ENCODE measurements around the gene TUBGCP6. TPM values are rescaled to one million over a fixed set of nuclear protein-coding genes. Genes with fewer than 3 reads are reported as not detected.

TUBGCP6 gene
- total and polyA plus RNA-seq, 2 donors (not counting 3 experiments of a cell fraction or from before 2014, with no cell fraction given), result 33.1 to 45.3 TPM

GRCh38 chr22:50255607-50256006 lies 10.8 kb upstream of the TUBGCP6 start:
- dilution Hi-C loops (cut with MboI; ENCODE audit: extremely low pct_ligation_motif_present, low sequenced_read_pairs), result no loop called here
- Histone ChIP-seq H2AFZ (ENCODE audit: low read depth, low read length) (no peak overlapping the region), H3K4me2 (ENCODE audit: insufficient read depth, low read length) (no peak overlapping the region), H3K36me3 (ENCODE audit: control insufficient read depth in 2 of 2, extremely low read depth in 1 of 2, insufficient read depth in 2 of 2, low read length in 2 of 2) (peaks cover 0 to 36% of the 10 kb centered on the region in 2 experiments), H3K4me3 (replicated peaks in 1 of 3; ENCODE audit: insufficient read depth in 1 of 3, low read depth in 1 of 3, low read length in 3 of 3) (no peak overlapping the region), H4K20me1 (replicated peaks; ENCODE audit: control insufficient read depth, extremely low read depth, insufficient read depth, low read length) (no peaks in the 10 kb centered on the region), H3K9me3 (replicated peaks; ENCODE audit: control insufficient read depth, insufficient read depth, low read length) (no peaks in the 10 kb centered on the region), H3K9ac (replicated peaks; ENCODE audit: extremely low read depth, insufficient read depth, low read length) (no peak overlapping the region), H3K79me2 (ENCODE audit: control insufficient read depth, insufficient read depth, low read length) (peaks cover 19% of the 10 kb centered on the region), H3K9me1 (replicated peaks; ENCODE audit: control insufficient read depth, extremely low read depth, insufficient read depth, low read length) (no peaks in the 10 kb centered on the region), H3K4me1 (ENCODE audit: control insufficient read depth, extremely low read depth, insufficient read depth, low read length) (peaks cover 11% of the 10 kb centered on the region), H3K27ac (ENCODE audit: insufficient read depth, low read depth, low read length) (no peak overlapping the region), H3K27me3 (ENCODE audit: control insufficient read depth in 2 of 2, insufficient read depth in 2 of 2, low read length in 2 of 2) (no peaks in the 10 kb centered on the region)
- POLR2A ChIA-PET, result no interaction called here
- no TSS peak for BruUV-seq (replicated peaks)
- DNase-seq (ENCODE audit: low read depth, low spot score) (no peak), FAIRE-seq (no peak)
- intact Hi-C loops (cut with micrococcal nuclease), result no loop called here
- TF ChIP-seq GATA2 (IDR thresholded peaks at IDR 0.05; ENCODE audit: insufficient read depth, insufficient read length, low read depth, low read length) (no peak), EZH2 (IDR thresholded peaks at IDR 0.05; ENCODE audit: borderline replicate concordance, low read depth, low read length, severe bottlenecking) (no peak)
- TF ChIP-seq, protein P1, sequence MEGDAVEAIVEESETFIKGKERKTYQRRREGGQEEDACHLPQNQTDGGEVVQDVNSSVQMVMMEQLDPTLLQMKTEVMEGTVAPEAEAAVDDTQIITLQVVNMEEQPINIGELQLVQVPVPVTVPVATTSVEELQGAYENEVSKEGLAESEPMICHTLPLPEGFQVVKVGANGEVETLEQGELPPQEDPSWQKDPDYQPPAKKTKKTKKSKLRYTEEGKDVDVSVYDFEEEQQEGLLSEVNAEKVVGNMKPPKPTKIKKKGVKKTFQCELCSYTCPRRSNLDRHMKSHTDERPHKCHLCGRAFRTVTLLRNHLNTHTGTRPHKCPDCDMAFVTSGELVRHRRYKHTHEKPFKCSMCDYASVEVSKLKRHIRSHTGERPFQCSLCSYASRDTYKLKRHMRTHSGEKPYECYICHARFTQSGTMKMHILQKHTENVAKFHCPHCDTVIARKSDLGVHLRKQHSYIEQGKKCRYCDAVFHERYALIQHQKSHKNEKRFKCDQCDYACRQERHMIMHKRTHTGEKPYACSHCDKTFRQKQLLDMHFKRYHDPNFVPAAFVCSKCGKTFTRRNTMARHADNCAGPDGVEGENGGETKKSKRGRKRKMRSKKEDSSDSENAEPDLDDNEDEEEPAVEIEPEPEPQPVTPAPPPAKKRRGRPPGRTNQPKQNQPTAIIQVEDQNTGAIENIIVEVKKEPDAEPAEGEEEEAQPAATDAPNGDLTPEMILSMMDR (IDR thresholded peaks at IDR 0.05; ENCODE audit: extremely low read depth in 1 of 2, insufficient read depth in 1 of 2, low read depth in 1 of 2, low read length in 2 of 2), result no peak
- CTCF ChIA-PET, result interaction anchor here (1.4 kb wide), 2 partner anchors 12 to 86 kb away, joined by 3 to 6 read pairs; no protein-coding TSS in a partner anchor

GRCh38 chr22:50255099-50255498 lies 10.3 kb upstream of the TUBGCP6 start:
- no peak overlapping the region for H3K4me3 ChIP-seq (replicated peaks in 1 of 3; ENCODE audit: insufficient read depth in 1 of 3, low read depth in 1 of 3, low read length in 3 of 3)
- TF ChIP-seq POLR2AphosphoS5 (IDR thresholded peaks at IDR 0.05; ENCODE audit: insufficient read depth, low read depth, low read length) (no peak), POLR2A (IDR thresholded peaks at IDR 0.05; ENCODE audit: low read depth, low read length) (no peak), FOS (IDR thresholded peaks at IDR 0.05; ENCODE audit: borderline replicate concordance, insufficient read depth, low read length) (no peak), MYC (IDR thresholded peaks at IDR 0.05; ENCODE audit: low read depth, low read length) (no peak), EZH2 (IDR thresholded peaks at IDR 0.05; ENCODE audit: borderline replicate concordance, low read depth, low read length, severe bottlenecking) (no peak), JUN (IDR thresholded peaks at IDR 0.05; ENCODE audit: borderline replicate concordance, insufficient read depth, insufficient read length, low read depth) (no peak), GATA2 (IDR thresholded peaks at IDR 0.05; ENCODE audit: insufficient read depth, insufficient read length, low read depth, low read length) (no peak)
- TF ChIP-seq, protein P1 (IDR thresholded peaks at IDR 0.05; ENCODE audit: extremely low read depth in 1 of 2, insufficient read depth in 1 of 2, low read depth in 1 of 2, low read length in 2 of 2), result no peak
- TF ChIP-seq, protein P2, sequence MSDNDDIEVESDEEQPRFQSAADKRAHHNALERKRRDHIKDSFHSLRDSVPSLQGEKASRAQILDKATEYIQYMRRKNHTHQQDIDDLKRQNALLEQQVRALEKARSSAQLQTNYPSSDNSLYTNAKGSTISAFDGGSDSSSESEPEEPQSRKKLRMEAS (IDR thresholded peaks at IDR 0.05; ENCODE audit: insufficient read depth, insufficient read length), result no peak
- H3K4me2 ChIP-seq (ENCODE audit: insufficient read depth, low read length), result no peak overlapping the region
- ChIA-PET CTCF (interaction anchor here (1.4 kb wide), 2 partner anchors 12 to 86 kb away, joined by 3 to 6 read pairs; no protein-coding TSS in a partner anchor), POLR2A (no interaction called here)
- H2AFZ ChIP-seq (ENCODE audit: low read depth, low read length), result no peak overlapping the region
- dilution Hi-C loops (cut with MboI; ENCODE audit: extremely low pct_ligation_motif_present, low sequenced_read_pairs) (no loop called here), intact Hi-C loops (cut with micrococcal nuclease) (no loop called here)
- peaks cover 14% of the 10 kb centered on the region for H3K79me2 ChIP-seq (ENCODE audit: control insufficient read depth, insufficient read depth, low read length)
- H3K9ac ChIP-seq (replicated peaks; ENCODE audit: extremely low read depth, insufficient read depth, low read length), result no peak overlapping the region
- peaks cover 11% of the 10 kb centered on the region for H3K4me1 ChIP-seq (ENCODE audit: control insufficient read depth, extremely low read depth, insufficient read depth, low read length)
- no peaks in the 10 kb centered on the region for H4K20me1 ChIP-seq (replicated peaks; ENCODE audit: control insufficient read depth, extremely low read depth, insufficient read depth, low read length)
- DNase-seq (ENCODE audit: low read depth, low spot score), result no peak
- no peaks in the 10 kb centered on the region for H3K9me1 ChIP-seq (replicated peaks; ENCODE audit: control insufficient read depth, extremely low read depth, insufficient read depth, low read length)
- FAIRE-seq, result no peak
- peaks cover 0 to 36% of the 10 kb centered on the region in 2 experiments for H3K36me3 ChIP-seq (ENCODE audit: control insufficient read depth in 2 of 2, extremely low read depth in 1 of 2, insufficient read depth in 2 of 2, low read length in 2 of 2)
- H3K27ac ChIP-seq (ENCODE audit: insufficient read depth, low read depth, low read length), result no peak overlapping the region
- no peaks in the 10 kb centered on the region for H3K27me3 ChIP-seq (ENCODE audit: control insufficient read depth in 2 of 2, insufficient read depth in 2 of 2, low read length in 2 of 2)
- H3K9me3 ChIP-seq (replicated peaks; ENCODE audit: control insufficient read depth, insufficient read depth, low read length), result no peaks in the 10 kb centered on the region
- BruUV-seq (replicated peaks), result no TSS peak

Data from endothelial cell of umbilical vein (primary cell).